Stimulated activated CD8-positive, alpha-beta memory T cell treated with anti-CD3 and anti-CD28 coated beads, Interleukin-7, amount 100 ng/mL, for 48 hours (primary cell): ENCODE results near the gene IQSEC2.

Experiments
- DNase-seq, 2 donors: peaks; one replicate each; pipeline ENCODE4 v3.0.0-alpha.2; 2020; ENCODE audit warnings: low read depth in 1 of 2; ENCODE audit errors: extremely low read depth in 1 of 2

The IQSEC2 gene

DNA sequence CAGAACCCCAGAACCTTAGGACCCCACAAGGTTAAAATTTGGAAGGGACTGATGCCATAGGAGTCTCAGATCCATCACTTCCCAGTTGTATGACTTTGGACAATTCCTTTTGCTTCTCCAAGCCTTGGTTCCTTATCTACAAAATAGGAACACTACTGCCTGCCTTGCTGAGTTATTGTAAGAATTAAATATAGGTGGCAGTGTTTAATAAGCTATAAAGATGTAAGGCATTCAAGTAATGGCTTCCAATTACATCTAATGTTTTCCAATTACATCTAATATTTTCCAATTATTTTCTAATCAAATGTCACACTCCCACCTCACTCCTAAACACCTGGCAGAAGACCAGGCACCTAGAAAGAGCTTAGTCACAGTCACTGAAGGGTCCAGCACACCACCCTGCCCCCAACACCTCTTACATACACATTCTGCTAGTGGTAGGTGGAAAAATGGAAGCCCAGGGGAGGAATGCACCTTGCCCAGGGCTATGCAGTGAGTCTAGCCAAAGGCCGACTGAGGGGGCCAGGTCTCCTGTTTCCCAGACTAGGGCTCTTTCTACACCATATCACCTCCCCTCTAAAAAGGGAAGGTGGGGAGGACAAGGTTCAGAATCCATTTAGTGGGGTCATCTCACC, 31.9 kb downstream of the IQSEC2 start:
- DNase-seq: no peak

DNA sequence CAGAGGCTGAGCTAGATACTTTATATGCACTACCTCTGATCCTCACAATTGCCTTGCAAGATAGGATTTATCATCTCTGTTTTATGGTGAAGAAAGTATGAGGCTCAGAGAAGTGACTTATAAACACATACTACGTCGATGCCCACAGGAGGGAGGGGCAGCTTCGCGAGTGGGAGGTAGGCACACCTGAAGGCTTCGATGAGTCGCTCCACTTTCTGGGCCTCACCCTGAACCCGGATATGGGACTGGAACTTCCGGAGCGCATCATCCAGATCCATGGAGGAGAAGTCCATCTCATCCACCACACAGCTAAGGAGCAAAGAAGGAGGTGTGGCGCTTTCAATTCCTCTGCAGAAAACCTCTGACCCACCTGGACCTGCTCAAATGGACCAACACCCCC, 33.5 kb downstream of the IQSEC2 start:
- no peak for DNase-seq

DNA sequence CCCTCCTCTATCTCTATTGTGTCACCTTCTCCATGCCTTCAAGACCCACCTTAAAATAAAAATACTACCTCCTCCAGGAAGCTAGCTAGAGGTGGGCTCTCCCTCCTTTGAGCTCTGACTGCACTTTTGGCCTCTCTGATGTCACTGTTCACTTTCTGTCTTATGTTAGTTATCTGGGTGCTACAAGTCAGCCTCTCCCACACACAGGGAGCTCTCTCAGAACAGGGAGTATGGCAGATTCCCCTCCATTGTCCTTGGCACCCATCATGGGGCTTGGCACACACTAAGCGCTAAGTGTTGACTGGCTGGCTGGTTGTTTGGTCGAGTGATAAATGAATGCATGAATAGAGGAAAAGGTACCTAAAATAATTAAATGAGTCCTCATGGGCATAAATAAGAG, 35.2 kb downstream of the IQSEC2 start:
- no peak for DNase-seq

DNA sequence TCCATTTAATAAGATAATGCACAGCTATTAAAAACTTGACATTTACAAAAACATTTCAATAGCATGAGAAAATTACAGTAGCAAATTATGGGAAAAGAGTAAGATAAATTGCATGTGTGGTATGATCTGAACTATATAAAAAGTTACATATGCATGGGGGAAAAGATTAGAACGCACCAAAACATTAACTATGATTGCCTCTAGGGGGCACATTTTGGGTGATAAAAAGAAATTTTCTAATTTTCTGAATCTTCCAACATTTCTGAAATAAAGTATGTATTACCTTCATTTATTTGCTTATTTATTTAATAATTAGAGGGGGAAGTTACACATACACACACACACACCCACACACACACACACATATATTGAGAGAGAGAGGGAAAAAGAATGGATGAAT, 36.8 kb downstream of the IQSEC2 start:
- no peak for DNase-seq

DNA sequence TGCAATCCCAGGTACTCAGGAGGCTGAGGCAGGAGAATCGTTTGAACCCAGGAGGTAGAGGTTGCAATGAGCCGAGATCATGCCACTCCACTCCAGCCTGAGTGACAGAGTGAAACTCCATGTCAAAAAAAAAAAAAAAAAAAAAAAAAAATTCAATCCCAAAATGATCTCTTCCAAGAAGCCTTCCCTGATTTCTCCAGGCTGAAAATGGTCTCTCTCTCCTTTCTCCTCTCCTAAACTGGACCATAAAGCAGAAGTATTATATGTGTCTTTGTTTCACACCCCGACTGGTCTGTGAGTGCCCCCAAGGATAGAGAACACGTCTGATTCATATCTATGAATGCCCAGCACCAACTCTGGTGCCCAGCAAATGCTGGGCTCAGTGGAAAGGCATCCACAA, 39.1 kb downstream of the IQSEC2 start:
- no peak for DNase-seq

DNA sequence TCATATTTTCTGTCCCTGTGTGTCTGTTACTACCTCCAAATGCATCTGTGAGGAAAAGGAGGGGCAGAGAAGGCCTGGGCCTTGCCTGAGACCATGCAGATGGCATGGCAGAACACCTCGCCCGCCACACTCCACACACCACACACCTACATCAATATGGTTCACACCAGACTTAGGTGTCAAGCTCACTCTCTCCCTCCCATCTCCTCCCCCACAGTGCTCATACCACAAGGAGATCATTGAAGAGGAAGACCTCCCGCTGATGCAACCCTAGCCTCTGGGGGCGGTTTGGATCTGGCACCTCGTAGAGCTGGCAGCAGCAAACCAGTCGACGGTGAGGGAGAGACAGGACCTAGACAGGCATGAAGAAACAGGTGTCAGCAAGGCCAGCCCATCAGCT, 39.8 kb downstream of the IQSEC2 start:
- DNase-seq: no peak

DNA sequence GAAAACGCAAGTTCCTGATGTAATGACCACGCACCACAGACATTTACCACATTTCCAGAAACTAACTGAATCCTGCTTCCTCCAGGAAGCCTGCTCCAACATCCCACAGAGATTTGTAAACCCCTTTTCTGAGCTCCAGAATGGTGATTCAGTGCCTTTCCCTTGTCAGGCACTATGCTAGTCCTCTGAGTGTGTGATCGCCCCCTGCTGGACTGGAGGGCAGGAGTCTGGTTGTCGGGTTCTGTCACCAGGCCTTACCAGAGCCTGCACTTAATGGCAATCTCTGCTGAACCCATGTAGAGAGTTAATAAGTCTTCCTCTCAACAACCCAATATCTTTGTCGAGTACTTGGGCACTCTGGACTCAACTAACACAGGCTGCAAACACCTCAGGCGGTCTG, 41.9 kb downstream of the IQSEC2 start:
- no peak for DNase-seq

DNA sequence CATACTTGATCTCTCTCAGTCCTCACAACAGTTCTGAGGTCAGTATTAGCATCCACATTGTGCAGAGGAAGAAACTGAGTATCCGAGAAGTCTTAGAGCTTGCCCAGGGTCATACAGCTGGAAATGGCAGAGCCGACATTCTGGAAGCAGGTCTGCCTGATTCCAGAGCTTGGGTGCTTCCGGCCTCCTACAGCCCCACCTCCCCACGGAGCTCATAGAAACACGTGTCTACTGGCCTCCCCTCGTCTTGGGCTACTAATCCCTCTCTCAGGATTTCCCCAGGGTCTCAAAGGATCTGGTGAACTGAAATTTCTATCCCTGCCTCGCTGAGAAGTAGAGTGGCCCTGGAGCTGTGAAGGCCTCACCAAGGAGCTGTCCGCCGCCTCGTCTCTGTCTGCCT, 44.3 kb downstream of the IQSEC2 start:
- DNase-seq: no peak

DNA sequence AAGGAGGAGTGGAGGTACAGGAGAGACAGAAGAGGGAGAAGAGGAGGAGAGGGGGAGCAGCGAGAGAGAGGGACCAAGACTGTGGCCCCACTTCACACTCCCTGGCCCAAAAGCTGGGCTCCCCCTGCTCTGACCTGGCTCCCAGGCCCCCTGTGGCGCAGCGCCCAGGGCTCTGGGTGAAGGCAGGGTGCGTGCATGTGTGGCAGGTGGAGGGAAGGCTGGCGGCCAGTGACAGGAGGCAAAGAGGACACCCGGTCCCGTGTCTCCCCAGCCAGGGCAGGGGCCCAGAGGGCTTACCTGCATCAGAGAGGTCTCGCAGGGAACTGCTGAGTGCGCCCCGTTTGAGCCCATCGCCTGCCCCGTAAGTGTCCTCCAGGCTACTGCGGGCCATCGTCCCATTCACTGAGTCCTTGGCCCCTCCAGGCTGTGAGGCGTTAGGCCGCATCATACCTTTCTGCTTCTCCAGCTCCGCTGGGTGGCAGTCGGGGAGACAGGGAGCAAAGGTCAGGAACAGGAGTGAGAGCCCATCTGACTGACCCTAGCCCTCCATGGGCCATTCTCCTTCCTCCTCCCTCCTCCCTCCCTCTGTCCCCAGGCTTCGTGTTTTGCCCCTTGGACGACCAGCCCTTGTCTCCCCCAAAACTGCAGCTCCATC, 45.2 kb downstream of the IQSEC2 start:
- no peak for DNase-seq

DNA sequence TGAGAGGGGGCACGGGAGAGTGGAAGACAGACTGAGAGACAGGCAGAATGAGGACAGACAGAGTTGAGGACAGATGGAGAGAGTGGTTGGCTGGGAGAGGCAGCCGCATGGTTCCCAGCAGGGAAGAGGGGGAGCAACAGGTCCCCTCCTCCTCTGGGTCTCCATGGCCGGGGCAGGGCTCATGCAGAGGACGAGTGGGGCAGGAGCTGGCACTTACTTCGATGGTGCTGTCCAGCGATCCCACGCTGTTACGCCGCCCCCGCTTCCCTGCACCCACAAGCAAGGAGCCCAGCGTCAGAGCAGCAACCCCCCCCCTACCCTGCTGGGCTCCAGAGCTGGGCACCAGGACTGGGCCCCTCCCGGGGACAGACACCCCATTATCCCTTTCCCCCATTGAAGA, 45.8 kb downstream of the IQSEC2 start:
- no peak for DNase-seq

DNA sequence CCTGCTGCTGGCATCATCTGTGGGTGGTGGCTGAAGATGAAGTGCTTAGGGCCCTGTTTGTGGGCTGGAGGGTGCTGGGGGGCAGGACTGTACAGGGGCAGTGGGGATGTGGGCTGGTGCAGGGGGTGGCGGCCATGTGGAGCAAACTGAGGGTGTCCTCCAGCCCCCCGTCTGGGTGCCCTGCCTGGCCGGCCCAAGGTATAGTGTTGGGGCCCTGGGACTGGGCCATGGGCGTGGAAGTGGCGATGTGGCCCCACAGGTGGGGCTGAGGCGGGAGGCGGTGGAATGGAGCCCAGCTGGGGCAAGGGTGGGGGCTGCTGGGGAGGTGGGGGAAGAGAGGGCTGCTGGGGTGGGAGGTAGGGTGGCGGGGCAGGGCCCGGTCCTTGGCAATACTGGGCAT, 46.9 kb downstream of the IQSEC2 start:
- no peak for DNase-seq

DNA sequence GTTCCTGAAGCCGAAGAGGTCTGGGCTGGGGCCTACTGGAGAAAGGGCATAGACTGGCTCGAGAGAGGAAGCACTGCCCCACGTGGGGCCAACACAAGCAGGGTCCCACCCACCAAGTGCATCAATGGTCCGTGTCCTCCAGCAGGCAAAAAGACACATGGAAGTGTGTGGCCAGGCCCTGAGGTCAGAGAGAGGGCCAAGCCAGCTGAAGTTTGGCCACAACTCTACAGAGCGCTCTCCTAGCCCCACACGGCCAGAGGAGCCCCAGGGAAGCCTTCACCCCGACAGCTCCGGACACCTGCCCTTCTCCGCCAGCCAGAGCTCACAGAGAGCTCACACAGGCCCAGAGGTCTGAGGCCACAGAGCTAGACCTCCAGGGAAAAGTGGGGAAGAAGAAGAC, 47.8 kb downstream of the IQSEC2 start:
- no peak for DNase-seq

DNA sequence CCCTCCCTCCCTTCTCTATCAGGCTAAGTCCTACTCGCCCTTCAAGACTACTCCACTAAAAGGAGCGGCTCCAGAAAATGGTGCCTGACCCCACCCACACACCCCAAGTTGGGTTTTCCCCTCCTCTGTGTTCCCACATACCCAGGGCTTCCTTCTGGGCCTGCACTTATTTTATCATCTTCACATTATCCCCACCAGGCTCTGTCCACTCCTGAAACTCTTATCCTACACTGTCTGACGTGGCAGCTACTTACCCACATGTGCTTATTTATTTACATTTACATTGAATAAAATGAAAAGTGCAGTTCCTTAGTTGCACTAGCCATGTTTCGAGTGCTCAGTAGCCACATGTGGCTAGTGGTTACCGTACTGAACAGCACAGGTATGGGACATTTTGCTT, 51.3 kb downstream of the IQSEC2 start:
- no peak for DNase-seq

DNA sequence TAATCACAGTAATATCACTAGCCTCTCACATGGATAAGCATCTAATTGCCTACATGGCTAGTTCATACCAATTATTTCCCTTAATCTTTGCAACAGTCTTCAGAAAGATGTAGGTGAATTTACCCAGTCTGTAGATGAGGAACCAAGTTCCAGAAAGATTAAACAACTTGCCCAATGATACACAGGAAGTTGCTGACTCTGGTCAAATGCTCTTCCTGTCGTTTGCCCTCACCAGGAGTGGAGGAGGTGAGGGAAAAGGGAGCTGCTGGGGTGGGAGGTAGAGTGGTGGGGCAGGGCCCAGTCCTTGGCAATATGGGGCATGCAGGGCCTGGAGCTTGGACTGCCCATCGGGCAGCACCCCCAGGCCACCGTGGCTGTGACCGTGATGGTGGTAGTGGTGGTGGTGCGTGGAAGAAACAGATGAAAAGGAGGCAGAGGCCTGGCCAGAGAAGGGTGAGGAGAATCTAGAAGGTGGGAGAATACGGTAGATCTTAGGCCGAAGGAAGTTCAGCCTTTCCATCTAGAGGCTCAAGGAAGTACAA, 54.1 kb downstream of the IQSEC2 start:
- no peak for DNase-seq

DNA sequence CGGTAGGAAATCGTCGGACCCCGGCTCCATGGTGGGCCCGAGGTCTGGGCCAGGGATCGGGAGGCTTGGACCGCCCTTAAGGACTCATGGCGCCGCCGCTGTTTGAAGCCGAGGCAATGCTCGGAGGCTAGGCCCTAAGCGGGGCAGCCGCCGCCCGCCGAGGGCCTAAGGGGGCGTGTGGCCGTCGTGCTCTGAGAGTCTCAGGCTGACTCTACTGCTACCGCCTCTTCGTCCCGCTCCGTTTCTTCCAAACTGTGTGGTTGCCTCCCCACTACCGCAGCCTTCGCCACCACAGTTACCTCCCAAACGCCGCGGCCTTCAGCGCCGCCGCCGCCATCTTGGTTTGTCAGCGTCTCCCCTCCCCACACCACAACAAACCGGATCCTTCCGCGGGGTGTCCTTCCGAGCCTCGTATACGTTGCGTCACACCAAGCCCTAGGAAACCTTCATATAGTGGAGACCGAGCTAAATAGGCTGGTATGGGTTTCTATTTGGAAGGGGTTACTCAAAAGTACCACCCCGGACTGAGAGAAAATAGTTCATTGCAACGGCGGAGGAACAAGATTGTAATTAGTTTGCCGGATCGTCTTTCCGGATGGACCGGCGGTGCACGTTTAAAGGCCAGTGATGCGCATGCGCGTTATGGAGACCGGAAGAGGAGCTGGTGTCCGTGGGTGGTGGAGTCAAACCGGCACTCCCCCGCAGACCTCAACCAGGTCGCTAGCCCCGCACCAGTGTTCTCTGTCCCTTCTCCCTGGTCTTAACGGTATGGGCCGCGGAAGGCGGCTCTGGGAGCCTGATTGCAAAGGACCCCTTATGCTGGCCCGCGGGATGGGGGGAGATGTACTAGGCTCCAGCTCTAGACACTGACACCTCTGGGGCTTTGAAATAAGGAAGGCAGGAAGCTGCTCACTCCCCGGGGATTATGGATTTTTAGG, 56.3 kb downstream of the IQSEC2 start, which contains the start of gene KDM5C:
TSS of gene KDM5C (minus strand) at position 348 of the 938 bp plus-strand sequence. CDS start at position 30, 318 bp downstream.
- peak; percentile 75 to 81 for DNase-seq

DNA sequence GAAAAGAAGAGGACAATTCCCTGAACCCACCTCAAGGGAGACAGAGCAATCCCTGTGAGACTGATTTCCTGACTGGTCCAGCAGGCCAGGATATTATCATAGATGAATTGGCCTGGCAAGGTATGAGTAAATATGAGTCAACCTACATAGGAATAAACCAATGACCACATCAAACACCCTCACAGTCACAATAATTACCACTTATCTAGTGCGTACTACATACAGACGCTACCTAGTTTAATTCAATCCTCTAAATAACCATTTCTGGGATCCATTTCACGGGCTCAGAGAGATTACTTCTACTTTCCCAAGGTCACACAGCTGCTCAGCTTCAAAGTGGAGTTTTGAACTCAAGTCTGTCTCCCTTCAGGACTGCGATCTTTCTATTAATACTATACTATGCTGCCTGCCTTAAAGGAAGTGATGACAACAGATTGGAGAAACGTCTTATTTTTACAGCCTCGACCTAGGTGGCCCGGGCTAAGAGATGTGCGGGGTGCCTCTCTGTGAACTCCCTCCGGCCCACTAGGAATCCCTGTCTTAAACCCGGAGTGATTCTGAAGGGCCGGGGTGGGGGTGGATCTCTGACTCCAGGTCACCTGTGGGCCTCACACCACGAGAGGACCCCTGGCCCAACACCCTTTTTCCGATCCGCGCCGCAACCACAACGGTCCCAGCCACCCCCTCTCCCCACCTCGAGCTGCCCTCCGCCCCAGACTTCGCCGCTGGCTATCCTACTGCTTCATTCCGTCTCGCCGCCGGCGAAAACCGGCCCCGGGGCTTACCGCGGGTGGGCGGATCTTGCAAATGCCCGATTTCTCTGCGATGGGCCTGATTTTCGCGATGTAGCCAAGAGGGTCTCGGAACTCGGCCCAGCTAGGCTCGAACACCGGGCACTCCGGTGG, 57.2 kb downstream of the IQSEC2 start:
- no peak for DNase-seq

DNA sequence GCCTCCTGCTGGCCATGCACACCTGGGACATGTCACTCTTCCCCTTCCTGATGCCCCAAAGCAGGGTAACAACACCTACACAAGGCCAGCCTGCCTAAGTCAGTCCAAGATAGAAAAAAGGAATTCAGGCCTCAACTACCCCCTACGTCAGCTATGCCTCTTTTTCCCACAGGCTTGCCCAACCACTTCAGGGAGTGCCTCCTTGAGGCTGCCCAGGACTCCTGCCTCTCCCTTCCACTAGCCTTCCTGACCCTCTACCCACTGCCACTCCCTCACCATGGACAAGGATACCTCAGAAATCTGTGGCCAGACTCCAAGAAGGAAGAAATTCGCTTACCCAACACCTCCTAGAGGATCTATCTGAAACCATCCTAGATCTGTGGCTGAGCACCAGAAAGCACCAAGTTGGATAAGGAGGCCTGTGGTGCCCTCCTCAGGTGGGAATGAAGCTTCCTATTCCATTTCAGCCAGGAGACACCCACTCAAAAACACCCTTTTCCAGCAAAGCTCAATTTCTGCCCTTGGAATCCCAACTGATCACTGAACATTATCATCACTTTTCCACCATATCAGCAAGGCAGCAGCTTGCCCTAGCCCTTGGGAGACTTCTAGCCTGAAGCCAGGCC, 58.2 kb downstream of the IQSEC2 start:
- DNase-seq: no peak
